Measurements from ENCODE around the gene PPIH.
"Not testable (repeated sequence)": the region's sequence is repeated elsewhere in the genome, so short reads cannot be mapped to it uniquely, and the experiment has no call there.

The PPIH gene

DNA sequence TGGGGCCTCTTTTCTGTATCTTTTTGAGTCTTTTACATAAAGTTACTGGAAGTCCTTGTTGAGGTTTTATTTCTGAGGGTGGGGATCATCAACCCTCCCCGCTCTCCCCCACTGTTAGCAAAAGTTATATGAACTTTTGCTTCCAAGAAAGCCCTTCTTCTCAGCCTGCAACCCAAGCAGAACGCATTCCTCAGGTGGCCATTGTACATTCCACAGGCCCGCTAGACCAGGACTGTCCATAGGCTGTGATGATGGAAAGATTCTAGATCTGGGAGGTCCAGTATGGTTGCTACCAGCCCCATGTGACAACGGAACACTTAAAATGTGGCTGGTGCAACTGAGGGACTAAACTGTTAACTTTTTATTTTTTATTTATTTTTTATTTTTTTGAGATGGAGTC, 12.2 kb downstream of the PPIH start:
- H3K9me3 ChIP-seq (replicated peaks; ENCODE audit: low read length): no peaks in the 10 kb centered on the region
- H3K36me3 ChIP-seq (ENCODE audit: insufficient read depth, low read length): peaks cover 48% of the 10 kb centered on the region
- no peaks in the 10 kb centered on the region for H3K4me1 ChIP-seq (ENCODE audit: control insufficient read depth, insufficient read depth, low read length)
- no peak overlapping the region for H3K4me3 ChIP-seq (ENCODE audit: low read length)
- H3K4me2 ChIP-seq (ENCODE audit: low read length): no peak overlapping the region
- H3K27me3 ChIP-seq (ENCODE audit: control insufficient read depth, insufficient read depth, low read length): no peaks in the 10 kb centered on the region
- H3K9ac ChIP-seq (ENCODE audit: low read depth, low read length): no peak overlapping the region

DNA sequence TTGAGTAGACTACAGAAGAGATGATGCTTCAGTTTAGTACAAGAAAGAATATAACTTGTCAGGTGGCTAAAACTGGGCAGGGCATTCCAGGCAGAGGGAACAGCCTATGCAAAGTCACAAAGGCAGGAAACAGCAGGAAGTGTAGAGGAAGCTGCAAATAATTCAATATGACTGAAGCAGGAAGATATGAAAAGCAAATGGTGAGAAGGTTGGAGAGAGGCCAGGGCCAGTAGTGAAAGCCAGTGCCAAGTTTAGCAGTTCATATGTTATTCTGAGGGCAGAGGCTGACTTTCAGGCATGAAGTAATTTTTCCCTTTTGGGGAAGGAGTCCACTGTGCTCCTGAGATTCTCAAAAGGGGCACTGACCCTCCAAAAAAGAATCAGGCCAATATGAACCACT, 16.0 kb downstream of the PPIH start:
- H3K9me3 ChIP-seq (replicated peaks; ENCODE audit: low read length): no peaks in the 10 kb centered on the region
- H3K4me3 ChIP-seq (ENCODE audit: low read length): no peak overlapping the region
- H3K36me3 ChIP-seq (ENCODE audit: insufficient read depth, low read length): peaks cover 26% of the 10 kb centered on the region
- no peak overlapping the region for H3K9ac ChIP-seq (ENCODE audit: low read depth, low read length)
- no peaks in the 10 kb centered on the region for H3K4me1 ChIP-seq (ENCODE audit: control insufficient read depth, insufficient read depth, low read length)
- no peaks in the 10 kb centered on the region for H3K27me3 ChIP-seq (ENCODE audit: control insufficient read depth, insufficient read depth, low read length)
- H3K4me2 ChIP-seq (ENCODE audit: low read length): no peak overlapping the region

DNA sequence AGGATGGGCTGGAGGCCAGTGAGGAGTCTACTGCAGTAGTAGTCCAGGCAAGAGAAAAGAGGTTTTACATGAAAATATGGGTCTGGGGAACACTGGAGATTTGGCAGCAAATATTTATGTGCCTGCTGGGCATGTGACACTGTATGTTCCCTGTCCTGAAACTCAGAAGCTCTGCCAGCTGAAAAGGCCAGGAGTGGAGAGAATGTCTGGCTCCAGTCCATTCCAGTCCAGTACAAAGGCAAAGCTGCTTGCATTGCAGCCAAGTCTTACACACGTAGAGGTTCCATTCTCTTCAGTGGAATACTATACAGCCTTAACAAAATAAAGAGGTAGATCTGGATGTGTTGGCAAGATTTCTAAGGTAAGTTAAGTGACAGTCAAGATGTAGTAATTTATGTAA, 16.5 kb downstream of the PPIH start:
- Histone ChIP-seq H3K27me3 (ENCODE audit: control insufficient read depth, insufficient read depth, low read length) (no peaks in the 10 kb centered on the region), H3K9ac (ENCODE audit: low read depth, low read length) (no peak overlapping the region), H3K4me2 (ENCODE audit: low read length) (no peak overlapping the region), H3K36me3 (ENCODE audit: insufficient read depth, low read length) (peaks cover 26% of the 10 kb centered on the region), H3K9me3 (replicated peaks; ENCODE audit: low read length) (no peaks in the 10 kb centered on the region), H3K4me3 (ENCODE audit: low read length) (no peak overlapping the region), H3K4me1 (ENCODE audit: control insufficient read depth, insufficient read depth, low read length) (peaks cover 3% of the 10 kb centered on the region)

DNA sequence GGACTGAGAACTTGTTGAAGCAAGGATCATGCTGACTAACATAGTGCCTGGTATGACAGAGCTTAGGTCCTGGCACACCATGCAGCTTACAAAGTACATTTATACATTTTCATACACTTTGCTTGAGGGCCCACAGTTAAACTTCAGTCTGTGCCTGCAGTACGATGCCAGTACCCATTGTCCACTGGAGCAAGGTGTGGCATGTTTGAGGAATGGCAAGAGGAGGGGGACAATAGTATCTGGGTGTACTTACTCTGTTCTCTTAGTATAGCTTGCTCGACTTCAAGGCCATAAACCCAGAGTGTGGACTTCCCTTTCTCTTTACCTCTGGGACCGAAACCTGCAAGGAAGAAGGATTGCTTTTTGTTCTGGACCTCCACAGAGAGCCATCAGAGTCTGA, 17.2 kb downstream of the PPIH start:
- Histone ChIP-seq H3K27me3 (ENCODE audit: control insufficient read depth, insufficient read depth, low read length) (no peaks in the 10 kb centered on the region), H3K9me3 (replicated peaks; ENCODE audit: low read length) (no peaks in the 10 kb centered on the region), H3K4me1 (ENCODE audit: control insufficient read depth, insufficient read depth, low read length) (peaks cover 7% of the 10 kb centered on the region), H3K9ac (ENCODE audit: low read depth, low read length) (no peak overlapping the region), H3K36me3 (ENCODE audit: insufficient read depth, low read length) (peaks cover 19% of the 10 kb centered on the region), H3K4me2 (ENCODE audit: low read length) (no peak overlapping the region), H3K4me3 (ENCODE audit: low read length) (no peak overlapping the region)

DNA sequence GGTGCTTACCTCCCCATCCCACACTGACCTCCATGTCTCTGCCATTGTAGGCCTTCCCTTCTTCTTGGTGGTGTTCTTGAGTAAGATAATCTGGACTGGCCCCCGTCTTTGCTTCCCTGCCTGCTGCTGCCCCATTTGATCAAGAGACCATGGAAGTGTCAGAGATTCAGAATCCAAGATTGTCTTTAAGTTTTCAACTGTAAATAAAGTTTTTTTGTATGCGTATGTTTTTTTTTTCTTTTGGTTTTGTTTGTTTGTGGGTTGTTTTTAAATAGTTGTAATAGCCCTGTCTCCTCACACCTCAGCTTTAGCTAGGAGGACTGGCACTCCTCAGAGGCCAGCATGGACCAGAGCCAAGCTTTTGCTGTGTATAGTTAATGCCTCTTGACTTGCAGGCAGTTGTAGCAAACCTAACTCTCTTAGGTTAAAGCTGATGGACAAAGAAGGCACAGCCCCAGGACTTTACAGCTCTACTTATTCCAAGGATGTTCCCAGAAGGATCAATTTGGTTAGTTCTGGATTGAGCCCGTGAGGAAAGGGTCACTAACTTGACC, 18.4 kb downstream of the PPIH start:
- no peaks in the 10 kb centered on the region for H3K27me3 ChIP-seq (ENCODE audit: control insufficient read depth, insufficient read depth, low read length)
- no peak overlapping the region for H3K4me2 ChIP-seq (ENCODE audit: low read length)
- no peak overlapping the region for H3K4me3 ChIP-seq (ENCODE audit: low read length)
- H3K9me3 ChIP-seq (replicated peaks; ENCODE audit: low read length): no peaks in the 10 kb centered on the region
- peaks cover 13% of the 10 kb centered on the region for H3K4me1 ChIP-seq (ENCODE audit: control insufficient read depth, insufficient read depth, low read length)
- peaks cover 18% of the 10 kb centered on the region for H3K36me3 ChIP-seq (ENCODE audit: insufficient read depth, low read length)
- no peak overlapping the region for H3K9ac ChIP-seq (ENCODE audit: low read depth, low read length)

DNA sequence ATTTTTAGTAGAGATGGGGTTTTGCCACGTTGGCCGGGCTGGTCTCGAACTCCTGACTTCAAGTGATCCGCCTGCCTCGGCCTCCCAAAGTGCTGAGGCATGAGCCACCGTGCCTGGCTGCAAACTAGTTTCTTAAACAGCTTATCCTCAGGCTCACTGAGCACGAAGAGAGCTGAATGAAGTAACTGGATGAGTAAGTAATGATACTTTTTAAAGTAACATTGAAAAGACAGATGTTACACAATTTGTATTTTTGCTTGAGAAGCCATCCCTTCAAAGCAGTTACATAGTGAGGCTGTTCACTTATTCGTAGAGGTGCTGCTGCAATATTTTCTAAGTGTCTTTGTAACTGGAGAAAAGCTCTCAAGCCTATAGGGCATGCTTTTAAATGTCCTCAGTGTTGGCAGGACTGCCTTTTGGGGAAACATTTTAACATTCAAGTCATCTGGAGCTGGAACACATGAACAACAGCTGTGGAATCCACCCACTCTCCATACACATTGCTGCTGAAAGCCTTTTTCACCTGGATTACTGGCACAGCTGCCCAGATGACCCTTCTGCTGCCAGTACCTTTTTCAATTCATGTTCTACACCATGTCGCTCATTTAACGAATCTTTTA, 21.3 kb downstream of the PPIH start:
- Histone ChIP-seq H3K4me3 (ENCODE audit: low read length) (no peak overlapping the region), H3K9me3 (replicated peaks; ENCODE audit: low read length) (no peaks in the 10 kb centered on the region), H3K4me1 (ENCODE audit: control insufficient read depth, insufficient read depth, low read length) (peaks cover 20% of the 10 kb centered on the region), H3K4me2 (ENCODE audit: low read length) (peak overlapping the region; percentile 5), H3K27me3 (ENCODE audit: control insufficient read depth, insufficient read depth, low read length) (no peaks in the 10 kb centered on the region), H3K9ac (ENCODE audit: low read depth, low read length) (no peak overlapping the region), H3K36me3 (ENCODE audit: insufficient read depth, low read length) (peaks cover 23% of the 10 kb centered on the region)

DNA sequence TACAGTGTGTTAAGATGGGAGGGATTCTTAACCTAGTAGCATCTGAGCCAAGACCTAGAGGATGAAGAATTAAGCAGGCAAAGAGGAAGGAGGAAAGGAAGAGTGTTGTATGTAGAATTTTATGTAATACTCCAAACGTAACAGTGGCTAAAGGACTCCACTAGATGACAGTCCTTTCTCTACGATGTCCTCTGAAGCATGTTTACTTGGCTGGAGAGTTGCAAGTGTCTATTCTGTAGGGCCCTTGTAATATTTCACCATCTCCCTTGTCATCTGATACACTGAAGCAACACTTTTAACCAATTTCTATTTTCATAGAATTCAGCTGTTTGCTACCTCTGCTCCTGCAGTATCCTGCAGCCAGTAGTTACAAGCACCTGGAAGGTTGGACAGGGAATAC, 21.8 kb downstream of the PPIH start:
- Histone ChIP-seq H3K36me3 (ENCODE audit: insufficient read depth, low read length) (peaks cover 25% of the 10 kb centered on the region), H3K4me1 (ENCODE audit: control insufficient read depth, insufficient read depth, low read length) (peaks cover 24% of the 10 kb centered on the region), H3K9ac (ENCODE audit: low read depth, low read length) (no peak overlapping the region), H3K27me3 (ENCODE audit: control insufficient read depth, insufficient read depth, low read length) (no peaks in the 10 kb centered on the region), H3K9me3 (replicated peaks; ENCODE audit: low read length) (no peaks in the 10 kb centered on the region), H3K4me2 (ENCODE audit: low read length) (peak overlapping the region; percentile 5), H3K4me3 (ENCODE audit: low read length) (no peak overlapping the region)

DNA sequence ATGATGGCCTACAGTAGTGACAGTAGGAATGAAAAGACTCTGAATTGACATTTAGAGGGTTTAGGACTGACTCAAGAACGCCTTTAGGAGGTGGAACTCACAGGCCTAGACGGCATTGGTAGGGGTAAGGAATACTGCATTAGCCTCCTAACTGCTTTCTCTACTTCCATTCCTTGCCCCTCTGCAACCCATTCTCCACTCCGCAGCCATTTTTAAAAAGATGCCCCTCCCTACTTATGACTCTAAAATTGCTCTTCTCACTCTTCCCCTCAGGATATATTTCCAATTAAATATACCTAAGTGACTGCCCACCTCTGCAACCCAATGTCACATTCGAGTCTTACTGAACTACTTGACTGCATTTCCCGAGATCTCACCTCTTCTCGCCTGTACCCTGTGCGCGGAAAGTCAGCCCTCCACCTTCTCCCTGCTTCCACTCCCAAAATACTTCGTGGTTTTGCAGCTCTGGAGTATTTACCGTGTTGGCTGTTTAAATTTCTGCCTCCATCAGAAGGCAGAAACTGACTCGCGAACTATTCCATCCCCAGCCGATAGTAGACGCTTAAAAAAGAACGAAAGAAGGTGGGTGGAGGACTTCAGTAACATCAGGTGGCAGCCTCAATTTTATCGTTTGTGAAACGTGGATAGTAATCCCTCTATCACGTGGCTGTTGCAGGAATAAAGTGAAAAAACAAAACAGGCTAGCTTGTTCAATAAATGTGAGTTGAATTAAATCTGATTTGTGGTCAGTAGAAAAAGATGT, 22.9 kb downstream of the PPIH start:
- Histone ChIP-seq H3K27me3 (ENCODE audit: control insufficient read depth, insufficient read depth, low read length) (no peaks in the 10 kb centered on the region), H3K36me3 (ENCODE audit: insufficient read depth, low read length) (peaks cover 29% of the 10 kb centered on the region), H3K4me2 (ENCODE audit: low read length) (peak overlapping the region; percentile 91), H3K4me3 (ENCODE audit: low read length) (peak overlapping the region; percentile 91), H3K9ac (ENCODE audit: low read depth, low read length) (peak overlapping the region; percentile 95), H3K9me3 (replicated peaks; ENCODE audit: low read length) (no peaks in the 10 kb centered on the region), H3K4me1 (ENCODE audit: control insufficient read depth, insufficient read depth, low read length) (peaks cover 34% of the 10 kb centered on the region)

DNA sequence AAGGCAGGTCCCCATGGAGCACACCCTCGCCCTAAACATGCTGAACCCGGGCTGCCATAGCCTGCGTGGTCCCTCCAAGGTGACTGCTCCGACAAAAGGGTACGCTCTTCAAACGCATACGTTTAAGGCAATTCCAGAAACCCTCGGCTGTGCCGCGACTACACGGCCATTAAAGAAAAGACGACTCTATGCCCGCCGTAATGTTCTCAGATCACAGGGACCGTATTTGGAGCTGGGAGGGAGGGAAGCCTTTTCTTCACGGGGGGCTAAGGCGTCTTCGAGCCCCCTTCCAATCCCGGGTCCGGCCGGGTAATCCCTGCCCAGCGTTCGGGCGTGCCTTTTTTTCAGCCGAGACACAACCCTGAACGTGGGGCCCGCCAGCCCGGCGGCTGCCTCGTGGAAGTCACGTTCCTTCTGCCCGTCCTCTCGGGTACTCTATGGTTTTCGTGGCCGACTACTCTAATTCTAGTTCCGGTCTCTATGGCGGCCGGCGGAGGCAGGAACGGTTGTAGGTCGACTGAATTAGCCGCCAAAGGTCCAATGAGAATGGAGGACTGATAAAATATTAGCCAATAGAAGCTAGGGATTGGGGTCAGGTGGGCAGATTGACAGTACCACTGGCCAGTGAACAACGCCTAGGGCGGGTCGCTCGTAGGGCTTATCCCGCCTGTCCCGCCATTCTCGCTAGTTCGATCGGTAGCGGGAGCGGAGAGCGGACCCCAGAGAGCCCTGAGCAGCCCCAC, 23.7 kb downstream of the PPIH start, which contains the start of gene YBX1:
Gene YBX1, plus strand, starts transcription at position 678 of the 743 bp plus-strand sequence. CDS start 148 bp downstream, outside the sequence.
- H3K4me2 ChIP-seq (ENCODE audit: low read length): peak within 1 kb of the TSS; percentile 91
- H3K4me3 ChIP-seq (ENCODE audit: low read length): peak within 1 kb of the TSS; percentile 91
- no peaks in the 10 kb centered on the region for H3K9me3 ChIP-seq (replicated peaks; ENCODE audit: low read length)
- peaks cover 34% of the 10 kb centered on the region for H3K36me3 ChIP-seq (ENCODE audit: insufficient read depth, low read length)
- H3K27me3 ChIP-seq (ENCODE audit: control insufficient read depth, insufficient read depth, low read length): no peaks in the 10 kb centered on the region
- H3K4me1 ChIP-seq (ENCODE audit: control insufficient read depth, insufficient read depth, low read length): peaks cover 43% of the 10 kb centered on the region
- peak within 1 kb of the TSS; percentile 95 for H3K9ac ChIP-seq (ENCODE audit: low read depth, low read length)

DNA sequence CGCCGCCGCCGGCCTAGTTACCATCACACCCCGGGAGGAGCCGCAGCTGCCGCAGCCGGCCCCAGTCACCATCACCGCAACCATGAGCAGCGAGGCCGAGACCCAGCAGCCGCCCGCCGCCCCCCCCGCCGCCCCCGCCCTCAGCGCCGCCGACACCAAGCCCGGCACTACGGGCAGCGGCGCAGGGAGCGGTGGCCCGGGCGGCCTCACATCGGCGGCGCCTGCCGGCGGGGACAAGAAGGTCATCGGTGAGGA, 24.2 kb downstream of the PPIH start:
- H3K4me1 ChIP-seq (ENCODE audit: control insufficient read depth, insufficient read depth, low read length): peaks cover 45% of the 10 kb centered on the region
- H3K27me3 ChIP-seq (ENCODE audit: control insufficient read depth, insufficient read depth, low read length); H3K4me2 ChIP-seq (ENCODE audit: low read length); H3K9me3 ChIP-seq (replicated peaks; ENCODE audit: low read length): not testable (repeated sequence)
- H3K36me3 ChIP-seq (ENCODE audit: insufficient read depth, low read length): peaks cover 34% of the 10 kb centered on the region
- H3K9ac ChIP-seq (ENCODE audit: low read depth, low read length): peak overlapping the region; percentile 85
- H3K4me3 ChIP-seq (ENCODE audit: low read length): peak overlapping the region; percentile 91

DNA sequence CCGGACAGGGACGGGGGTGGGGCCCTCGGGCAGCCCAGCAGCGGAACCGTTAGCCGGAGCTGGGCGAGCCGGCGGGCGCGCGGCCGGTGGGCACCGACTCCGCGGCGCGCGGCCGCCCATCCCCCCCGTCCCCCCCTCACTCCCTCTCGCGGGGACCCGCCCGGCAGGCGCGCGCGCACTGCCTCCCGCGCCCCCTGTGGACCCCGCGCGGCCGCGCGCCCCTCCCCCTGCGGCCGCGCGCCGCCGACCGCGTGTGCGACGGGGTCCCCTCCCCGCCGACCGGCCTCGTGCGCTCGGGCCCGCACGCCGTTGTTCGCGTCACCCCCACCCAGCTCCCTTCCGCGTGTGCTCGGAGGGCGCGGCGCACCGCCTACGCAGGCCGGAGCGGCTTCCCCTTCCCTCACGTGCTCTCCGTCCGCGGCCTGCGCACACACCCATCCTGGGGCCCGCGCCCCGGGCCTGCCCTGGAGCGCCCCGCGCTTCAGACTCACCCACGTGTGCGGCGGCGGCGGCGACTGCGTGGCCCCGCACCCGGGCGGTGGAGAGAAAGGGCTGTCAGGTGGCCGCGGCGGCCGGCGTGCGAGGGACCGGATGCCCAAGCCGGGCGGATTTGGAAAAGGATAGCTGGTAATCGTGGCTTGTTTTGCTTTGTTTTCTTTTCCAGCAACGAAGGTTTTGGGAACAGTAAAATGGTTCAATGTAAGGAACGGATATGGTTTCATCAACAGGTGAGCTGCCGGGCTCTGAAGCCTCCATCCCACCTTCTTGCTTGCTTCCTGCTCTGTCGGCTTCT, 24.7 kb downstream of the PPIH start:
- peaks cover 50% of the 10 kb centered on the region for H3K4me1 ChIP-seq (ENCODE audit: control insufficient read depth, insufficient read depth, low read length)

More for the DNA sequence above, 24.7 kb downstream of the PPIH start:
- Histone ChIP-seq H3K4me3 (ENCODE audit: low read length) (peak overlapping the region; percentile 91), H3K9ac (ENCODE audit: low read depth, low read length) (peak overlapping the region; percentile 85), H3K27me3 (ENCODE audit: control insufficient read depth, insufficient read depth, low read length) (no peaks in the 10 kb centered on the region), H3K9me3 (replicated peaks; ENCODE audit: low read length) (no peaks in the 10 kb centered on the region), H3K36me3 (ENCODE audit: insufficient read depth, low read length) (peaks cover 38% of the 10 kb centered on the region), H3K4me2 (ENCODE audit: low read length) (peak overlapping the region; percentile 88)
